ENCODE results near the gene ACADS.

- no peak for TF ChIP-seq EZH2 (optimal IDR thresholded peaks at IDR 0.05; ENCODE audit: low read depth, low read length)
- TF ChIP-seq, protein P1, sequence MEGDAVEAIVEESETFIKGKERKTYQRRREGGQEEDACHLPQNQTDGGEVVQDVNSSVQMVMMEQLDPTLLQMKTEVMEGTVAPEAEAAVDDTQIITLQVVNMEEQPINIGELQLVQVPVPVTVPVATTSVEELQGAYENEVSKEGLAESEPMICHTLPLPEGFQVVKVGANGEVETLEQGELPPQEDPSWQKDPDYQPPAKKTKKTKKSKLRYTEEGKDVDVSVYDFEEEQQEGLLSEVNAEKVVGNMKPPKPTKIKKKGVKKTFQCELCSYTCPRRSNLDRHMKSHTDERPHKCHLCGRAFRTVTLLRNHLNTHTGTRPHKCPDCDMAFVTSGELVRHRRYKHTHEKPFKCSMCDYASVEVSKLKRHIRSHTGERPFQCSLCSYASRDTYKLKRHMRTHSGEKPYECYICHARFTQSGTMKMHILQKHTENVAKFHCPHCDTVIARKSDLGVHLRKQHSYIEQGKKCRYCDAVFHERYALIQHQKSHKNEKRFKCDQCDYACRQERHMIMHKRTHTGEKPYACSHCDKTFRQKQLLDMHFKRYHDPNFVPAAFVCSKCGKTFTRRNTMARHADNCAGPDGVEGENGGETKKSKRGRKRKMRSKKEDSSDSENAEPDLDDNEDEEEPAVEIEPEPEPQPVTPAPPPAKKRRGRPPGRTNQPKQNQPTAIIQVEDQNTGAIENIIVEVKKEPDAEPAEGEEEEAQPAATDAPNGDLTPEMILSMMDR (IDR thresholded peaks at IDR 0.05; ENCODE audit: low read length): no peak
These were observed 40.9 kb downstream of the ACADS start for GRCh38 chr12:120766566-120766965.

Data from MM.1S (cell line).